Activated CD4-positive, alpha-beta T cell treated with anti-CD3 and anti-CD28 coated beads for 4 hours (primary cell): ENCODE data around the gene MYRF.
A peak's percentile ranks its signal among the peaks of the same experiment; 100 is the strongest.

Experiments used
- DNase-seq, 2 donors: peaks; one replicate each; pipeline ENCODE4 v3.0.0-alpha.2; 2020

The MYRF gene

GRCh38 chr11:61778920-61779650, 26.6 kb downstream of the MYRF start:
- DNase-seq = no peak

DNA sequence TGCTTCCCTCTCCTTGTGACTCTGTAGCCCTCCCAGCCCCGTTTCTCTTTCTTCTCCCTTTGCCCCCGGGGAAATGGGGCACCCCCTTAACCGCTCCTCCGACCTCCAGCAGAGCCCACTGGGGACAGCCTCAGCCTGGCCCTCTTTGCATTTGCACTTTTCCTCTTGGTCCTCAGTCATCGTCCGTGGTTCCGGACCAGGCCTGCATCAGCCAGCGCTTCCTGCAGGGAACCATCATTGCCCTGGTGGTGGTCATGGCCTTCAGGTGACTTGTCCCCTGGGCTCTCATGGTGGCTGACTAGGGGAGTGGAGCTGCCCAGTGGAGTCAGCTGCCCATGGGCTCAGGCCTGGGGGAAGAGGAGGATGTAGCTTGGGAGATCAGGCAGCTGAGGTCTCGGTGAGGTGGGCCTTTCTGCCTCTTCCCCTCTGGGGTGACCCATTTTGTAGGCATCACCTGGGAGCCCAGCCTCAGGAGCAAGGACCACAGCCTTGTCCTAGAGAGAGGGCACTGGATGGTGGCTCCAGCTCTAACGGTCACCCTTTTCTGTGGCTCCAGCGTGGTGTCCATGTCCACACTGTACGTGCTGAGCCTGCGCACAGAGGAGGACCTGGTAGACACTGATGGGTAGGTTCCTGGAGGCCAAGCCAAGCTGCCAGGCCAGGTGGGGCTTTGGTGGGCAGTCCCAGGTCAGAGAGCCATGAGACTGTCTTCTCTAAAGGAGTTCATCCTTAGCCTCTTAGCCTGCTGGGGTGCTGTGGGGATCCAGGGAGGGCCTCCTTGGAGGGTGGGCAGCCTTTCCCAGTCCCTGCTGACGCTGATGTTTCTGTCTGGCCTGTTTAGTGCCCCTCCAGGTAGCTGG, 27.5 kb downstream of the MYRF start:
- DNase-seq = no peak

- no peak for DNase-seq
These were observed 28.2 kb downstream of the MYRF start for GRCh38 chr11:61780581-61781162.

DNA sequence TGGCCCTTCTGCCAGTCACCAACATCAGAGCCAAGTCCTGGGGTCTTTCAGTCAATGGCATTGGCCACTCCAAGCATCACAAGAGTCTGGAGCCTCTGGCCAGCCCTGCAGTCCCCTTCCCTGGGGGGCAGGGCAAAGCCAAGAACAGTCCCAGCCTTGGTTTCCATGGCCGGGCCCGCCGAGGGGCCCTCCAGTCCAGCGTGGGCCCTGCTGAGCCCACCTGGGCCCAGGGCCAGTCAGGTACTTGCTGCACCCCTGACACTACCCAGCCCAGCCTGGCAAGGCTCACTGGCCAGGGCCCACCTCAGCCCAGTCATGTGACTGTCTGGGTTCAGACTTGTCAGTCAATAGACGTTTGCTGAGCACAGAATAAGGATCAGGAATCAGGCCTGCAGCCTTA, 29.1 kb downstream of the MYRF start:
- DNase-seq = no peak

- no peak for DNase-seq
These were observed 29.9 kb downstream of the MYRF start for GRCh38 chr11:61782299-61782698.

DNA sequence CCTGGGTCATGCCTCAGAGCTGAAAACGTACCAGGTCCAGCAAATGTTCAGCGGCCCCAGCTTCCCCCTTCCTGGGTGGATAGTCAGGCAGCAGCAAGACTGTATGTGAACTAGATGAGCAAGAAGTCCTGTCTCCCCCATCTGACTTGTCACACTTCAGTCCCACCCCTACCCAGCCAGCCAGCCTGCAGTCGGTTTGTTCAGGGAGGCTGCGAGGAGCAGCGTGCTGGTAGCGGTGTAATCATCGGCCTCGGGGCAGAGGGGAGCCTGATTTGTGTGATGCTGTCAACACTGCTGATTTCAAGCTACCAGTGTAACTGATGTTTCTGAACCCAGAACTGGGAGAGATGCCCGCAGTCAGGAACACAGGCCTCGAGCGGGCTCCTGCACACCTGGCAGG, 30.4 kb downstream of the MYRF start:
- no peak for DNase-seq

GRCh38 chr11:61783717-61784505, 31.5 kb downstream of the MYRF start:
- DNase-seq = no peak

- DNase-seq = no peak
These were observed 32.0 kb downstream of the MYRF start for GRCh38 chr11:61784506-61784805.

GRCh38 chr11:61785837-61786402, 33.5 kb downstream of the MYRF start:
- DNase-seq = no peak

GRCh38 chr11:61787928-61788491, 35.6 kb downstream of the MYRF start:
- DNase-seq = no peak

- peak in 1 of 2 donors; percentile 22 for DNase-seq
These were observed 39.4 kb downstream of the MYRF start for GRCh38 chr11:61791737-61792309.

GRCh38 chr11:61792310-61793082, 40.1 kb downstream of the MYRF start, which contains the start of the genes FEN1 and TMEM258:
FEN1 (plus strand) TSS chr11:61792911; CDS start chr11:61795362, 2,451 bp downstream.
TMEM258 (minus strand) TSS chr11:61792599; CDS start chr11:61792558, 41 bp downstream.
- DNase-seq = peak; percentile 81 to 86

DNA sequence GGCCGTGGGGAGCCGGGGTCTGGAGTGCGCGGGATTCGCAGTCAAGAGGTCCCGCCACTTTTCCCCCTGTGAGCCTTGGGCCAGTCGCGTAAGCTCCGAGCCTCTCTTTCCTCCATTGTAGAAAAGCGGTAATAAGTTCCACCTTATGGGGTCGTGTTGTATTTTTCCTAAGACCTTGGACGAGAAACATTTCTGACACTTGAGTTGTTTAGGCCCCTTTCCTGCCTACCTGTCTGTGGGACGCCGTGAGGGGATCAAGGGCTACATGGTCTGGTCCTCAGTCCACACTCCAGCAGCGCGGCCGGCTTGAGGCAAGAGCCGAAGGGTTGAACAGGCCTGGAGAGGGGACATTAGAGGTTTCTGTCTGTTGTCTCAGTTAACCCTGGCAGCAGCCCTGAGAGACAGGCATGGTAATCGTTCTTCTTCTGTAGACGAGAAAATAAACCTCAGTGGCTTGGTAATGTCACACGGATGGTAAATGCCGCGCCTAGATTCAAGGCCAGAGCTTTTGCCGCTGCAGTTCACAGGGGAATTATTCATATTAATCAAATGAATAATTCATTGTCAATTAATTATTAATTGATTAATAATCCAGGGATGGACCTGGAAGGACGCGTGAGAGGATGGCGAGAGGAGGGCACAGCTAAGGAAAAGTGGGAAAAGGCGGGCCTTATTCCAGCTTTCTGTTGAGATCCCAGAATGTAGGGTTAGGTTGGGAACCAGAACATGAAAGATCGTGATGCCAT, 40.8 kb downstream of the MYRF start:
- no peak for DNase-seq

DNA sequence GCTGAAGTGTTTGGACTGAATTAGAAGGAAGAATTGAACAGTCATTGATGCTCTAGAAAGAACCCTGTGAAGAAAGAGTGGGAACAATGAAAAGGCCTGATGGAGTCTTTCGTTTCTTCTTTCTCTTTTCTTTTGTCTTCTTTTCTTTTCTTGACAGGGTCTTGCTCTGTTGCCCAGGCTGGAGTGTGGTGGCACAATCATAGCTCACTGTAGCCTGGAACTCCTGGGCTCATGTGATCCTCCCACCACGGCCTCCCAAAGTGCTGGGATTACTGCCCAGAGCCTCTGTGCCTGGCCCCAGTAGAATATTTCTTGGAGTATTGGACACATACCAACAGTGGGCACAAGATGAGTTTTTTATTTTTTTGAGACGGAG, 41.4 kb downstream of the MYRF start:
- no peak for DNase-seq

DNA sequence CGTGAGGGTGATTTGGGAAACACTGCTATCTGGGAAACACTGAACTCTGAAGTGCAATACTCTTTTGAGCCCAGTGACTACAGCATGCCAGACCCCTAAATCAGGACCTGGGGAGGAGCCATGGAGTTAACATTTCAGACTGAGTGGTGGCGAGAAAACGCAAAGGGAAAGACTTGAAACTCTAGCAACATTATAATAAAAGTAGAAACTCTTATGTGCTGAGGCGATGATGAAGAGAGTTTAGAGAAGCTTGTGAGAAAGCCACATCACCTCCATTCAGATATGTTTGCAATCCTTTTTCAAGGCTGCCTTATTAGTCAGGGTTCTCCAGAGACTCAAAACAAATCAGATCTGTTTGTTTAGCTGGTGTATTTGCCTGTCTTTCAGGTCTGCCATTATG, 42.1 kb downstream of the MYRF start:
- no peak for DNase-seq

DNA sequence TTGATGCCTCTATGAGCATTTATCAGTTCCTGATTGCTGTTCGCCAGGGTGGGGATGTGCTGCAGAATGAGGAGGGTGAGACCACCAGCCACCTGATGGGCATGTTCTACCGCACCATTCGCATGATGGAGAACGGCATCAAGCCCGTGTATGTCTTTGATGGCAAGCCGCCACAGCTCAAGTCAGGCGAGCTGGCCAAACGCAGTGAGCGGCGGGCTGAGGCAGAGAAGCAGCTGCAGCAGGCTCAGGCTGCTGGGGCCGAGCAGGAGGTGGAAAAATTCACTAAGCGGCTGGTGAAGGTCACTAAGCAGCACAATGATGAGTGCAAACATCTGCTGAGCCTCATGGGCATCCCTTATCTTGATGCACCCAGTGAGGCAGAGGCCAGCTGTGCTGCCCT, 43.0 kb downstream of the MYRF start:
- no peak for DNase-seq

DNA sequence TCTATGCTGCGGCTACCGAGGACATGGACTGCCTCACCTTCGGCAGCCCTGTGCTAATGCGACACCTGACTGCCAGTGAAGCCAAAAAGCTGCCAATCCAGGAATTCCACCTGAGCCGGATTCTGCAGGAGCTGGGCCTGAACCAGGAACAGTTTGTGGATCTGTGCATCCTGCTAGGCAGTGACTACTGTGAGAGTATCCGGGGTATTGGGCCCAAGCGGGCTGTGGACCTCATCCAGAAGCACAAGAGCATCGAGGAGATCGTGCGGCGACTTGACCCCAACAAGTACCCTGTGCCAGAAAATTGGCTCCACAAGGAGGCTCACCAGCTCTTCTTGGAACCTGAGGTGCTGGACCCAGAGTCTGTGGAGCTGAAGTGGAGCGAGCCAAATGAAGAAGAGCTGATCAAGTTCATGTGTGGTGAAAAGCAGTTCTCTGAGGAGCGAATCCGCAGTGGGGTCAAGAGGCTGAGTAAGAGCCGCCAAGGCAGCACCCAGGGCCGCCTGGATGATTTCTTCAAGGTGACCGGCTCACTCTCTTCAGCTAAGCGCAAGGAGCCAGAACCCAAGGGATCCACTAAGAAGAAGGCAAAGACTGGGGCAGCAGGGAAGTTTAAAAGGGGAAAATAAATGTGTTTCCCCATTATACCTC, 43.6 kb downstream of the MYRF start:
- DNase-seq = no peak

DNA sequence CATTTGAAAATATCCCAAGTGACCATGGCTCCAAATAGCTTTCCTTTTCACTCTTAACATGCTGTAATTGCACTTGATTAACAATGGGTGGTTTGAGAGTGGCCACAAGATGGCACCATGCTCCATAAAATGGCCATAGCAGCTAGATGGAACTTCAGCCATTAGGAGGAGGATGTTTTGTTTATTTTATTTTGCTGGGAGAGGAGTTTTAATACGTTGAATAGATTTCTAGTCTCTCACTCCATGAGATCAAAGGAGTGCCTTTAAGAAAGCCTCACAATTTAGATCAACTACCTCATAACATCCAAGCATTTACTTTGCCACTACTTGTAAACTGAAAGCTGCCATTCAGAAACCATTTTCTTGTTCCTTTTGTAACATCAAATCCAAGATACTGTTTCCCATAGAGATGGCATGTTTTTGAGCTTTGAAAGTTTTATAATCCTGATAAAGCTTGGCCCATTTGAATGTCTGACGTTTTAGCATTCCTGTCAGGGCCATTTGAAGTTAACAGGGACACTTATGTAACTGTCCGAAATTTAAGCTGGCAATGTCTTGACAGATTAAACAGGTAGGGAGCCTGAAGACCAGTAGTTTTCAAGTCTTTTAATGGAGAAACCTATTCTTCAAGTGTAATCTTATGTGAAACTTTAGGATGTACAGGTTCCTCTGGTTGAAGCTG, 45.0 kb downstream of the MYRF start:
- peak; percentile 65 to 73 for DNase-seq

DNA sequence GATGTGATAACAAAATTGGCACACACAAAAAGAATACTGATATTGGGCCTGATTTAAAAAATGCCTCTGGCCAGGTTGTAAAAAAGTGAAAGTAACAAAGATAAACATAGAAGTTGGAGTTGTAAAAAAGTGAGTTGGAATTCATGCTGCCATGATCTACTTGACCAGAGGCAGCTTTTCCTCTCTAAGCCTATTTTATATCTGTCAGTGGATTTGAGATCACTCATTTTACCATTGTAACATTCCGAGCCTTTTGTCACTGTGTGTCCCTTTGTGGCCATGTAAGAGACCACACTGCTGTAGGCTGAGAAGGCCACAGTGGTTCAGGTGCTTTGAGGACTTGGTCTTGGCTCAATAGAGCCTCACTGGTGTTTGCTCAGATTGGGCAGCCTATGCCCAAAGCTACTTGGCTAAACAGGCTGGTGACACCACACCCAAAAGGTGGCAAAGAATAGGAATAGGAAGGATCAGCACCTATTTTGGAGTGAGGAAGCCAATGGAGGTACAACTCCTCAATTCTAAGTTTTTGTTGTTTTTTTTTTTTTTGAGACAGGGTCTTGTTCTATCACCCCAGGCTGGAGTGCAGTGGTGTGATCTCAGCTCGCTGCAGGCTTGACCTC, 47.3 kb downstream of the MYRF start:
- DNase-seq = no peak
